ENCODE data around the gene C15orf39. TPM values are rescaled to one million over a fixed set of nuclear protein-coding genes. Genes with fewer than 3 reads are reported as not detected.

Gene C15orf39
- total and polyA plus RNA-seq, 2 experiments from 2014 or later, result 5.1 to 12.5 TPM

DNA sequence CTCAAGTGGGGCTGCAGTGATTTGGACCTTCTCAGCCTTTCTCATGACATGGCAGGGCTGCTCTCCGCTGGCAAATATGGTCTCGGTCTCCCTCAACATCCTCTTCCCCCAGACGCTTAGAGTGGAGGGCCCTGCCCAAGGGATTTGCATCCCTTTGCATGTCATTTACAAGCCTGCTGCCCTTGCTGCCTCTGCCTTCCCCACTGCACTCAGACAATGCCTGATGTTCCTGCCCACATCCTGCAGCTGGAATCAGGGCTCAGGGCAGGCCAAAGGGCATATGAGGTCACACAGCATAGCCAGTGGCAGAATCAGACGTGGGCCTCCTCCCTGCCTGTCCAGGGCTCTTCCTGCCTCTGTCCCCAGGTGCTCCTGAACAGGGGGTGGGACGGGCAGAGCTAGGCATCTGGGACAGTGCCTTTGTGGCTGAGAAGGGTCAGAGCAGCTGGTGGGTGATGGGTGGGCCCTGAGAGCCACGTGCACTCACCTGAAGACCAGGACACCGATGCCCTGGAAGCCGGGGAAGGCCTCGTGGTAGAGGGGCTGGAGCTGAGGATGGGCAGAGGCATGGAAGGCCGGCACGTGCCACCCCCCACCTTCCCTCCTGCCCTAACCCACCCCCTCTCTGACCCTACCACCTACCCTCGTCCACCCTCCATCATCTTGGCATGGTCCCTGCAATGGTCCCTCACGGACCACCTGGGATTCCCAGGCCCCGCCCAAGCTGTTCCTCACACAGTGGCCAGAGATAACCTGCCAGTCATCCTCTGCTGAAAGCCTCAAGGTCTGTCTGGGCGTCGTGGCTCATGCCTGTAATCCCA, 29.1 kb downstream of the C15orf39 start:
- H3K27me3 ChIP-seq (replicated peaks; ENCODE audit: insufficient read depth), result peaks cover 34% of the 10 kb centered on the region
- no peak overlapping the region for H3K9ac ChIP-seq
- H3K4me2 ChIP-seq (ENCODE audit: unreplicated experiment), result no peak overlapping the region
- H3K9me2 ChIP-seq (ENCODE audit: insufficient read depth), result no peaks in the 10 kb centered on the region
- H3K4me3 ChIP-seq, result no peak overlapping the region
- H2AFZ ChIP-seq, result no peak overlapping the region
- H4K20me1 ChIP-seq (ENCODE audit: insufficient read depth), result no peaks in the 10 kb centered on the region
- DNase-seq, result no peak
- H3K4me1 ChIP-seq (ENCODE audit: insufficient read depth), result no peaks in the 10 kb centered on the region
- H3F3A ChIP-seq (ENCODE audit: insufficient read depth), result no peaks in the 10 kb centered on the region
- H3K79me2 ChIP-seq (ENCODE audit: insufficient read depth), result no peaks in the 10 kb centered on the region
- no peak overlapping the region for H3K27ac ChIP-seq
- no peak for TF ChIP-seq EZH2 (IDR thresholded peaks at IDR 0.05; ENCODE audit: insufficient read depth, poor library complexity, severe bottlenecking)
- no peak for TF ChIP-seq EZH2phosphoT487 (IDR thresholded peaks at IDR 0.05; ENCODE audit: insufficient read depth, low read depth)
- WGBS, 2 experiments (ENCODE audit: low coverage in 1 of 2, low lambda C conversion rate in 2 of 2, missing lambda C conversion rate in 2 of 2), result 63 to 65% methylated on average over 13 to 16 of the region's 16 CpGs
- in situ Hi-C loops (cut with MboI), result no loop called here
- no peaks in the 10 kb centered on the region for H3K9me3 ChIP-seq (ENCODE audit: low read depth)
- H3K36me3 ChIP-seq (ENCODE audit: low read depth), result no peaks in the 10 kb centered on the region

DNA sequence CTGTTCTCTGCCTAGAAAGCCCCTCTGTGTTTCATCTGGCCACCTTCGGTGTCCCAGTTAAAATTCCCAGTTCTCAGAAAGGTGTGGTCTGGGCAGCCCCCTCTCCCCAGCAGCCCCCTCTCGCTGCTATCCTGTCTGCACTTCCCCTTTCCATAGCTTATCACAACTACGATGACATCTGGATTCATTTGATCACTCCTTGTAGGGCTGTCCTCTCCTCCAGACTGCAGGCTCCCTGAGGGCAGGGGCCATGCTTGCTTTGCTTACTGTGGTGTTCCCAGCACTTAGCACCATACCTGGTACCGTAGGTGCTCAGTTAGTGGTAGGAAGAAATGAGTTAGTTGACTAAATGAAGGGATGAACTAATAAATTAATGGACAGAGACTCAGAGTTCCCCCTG, 30.2 kb downstream of the C15orf39 start:
- no peaks in the 10 kb centered on the region for H3K9me3 ChIP-seq (ENCODE audit: low read depth)
- no peaks in the 10 kb centered on the region for H3K36me3 ChIP-seq (ENCODE audit: low read depth)
- DNase-seq, result no peak
- TF ChIP-seq EZH2phosphoT487 (IDR thresholded peaks at IDR 0.05; ENCODE audit: insufficient read depth, low read depth), result no peak
- no peak for TF ChIP-seq EZH2 (IDR thresholded peaks at IDR 0.05; ENCODE audit: insufficient read depth, poor library complexity, severe bottlenecking)
- in situ Hi-C loops (cut with MboI), result no loop called here
- H3K4me2 ChIP-seq (ENCODE audit: unreplicated experiment), result no peak overlapping the region
- no peaks in the 10 kb centered on the region for H3K4me1 ChIP-seq (ENCODE audit: insufficient read depth)
- H3K9ac ChIP-seq, result no peak overlapping the region
- 46 to 47% methylated on average over 4 of the region's 4 CpGs for WGBS, 2 experiments (ENCODE audit: low coverage in 1 of 2, low lambda C conversion rate in 2 of 2, missing lambda C conversion rate in 2 of 2)
- H3K79me2 ChIP-seq (ENCODE audit: insufficient read depth), result no peaks in the 10 kb centered on the region
- H3K27me3 ChIP-seq (replicated peaks; ENCODE audit: insufficient read depth), result peaks cover 32% of the 10 kb centered on the region
- no peaks in the 10 kb centered on the region for H4K20me1 ChIP-seq (ENCODE audit: insufficient read depth)
- no peak overlapping the region for H3K27ac ChIP-seq
- H2AFZ ChIP-seq, result no peak overlapping the region
- no peak overlapping the region for H3K4me3 ChIP-seq
- H3F3A ChIP-seq (ENCODE audit: insufficient read depth), result no peaks in the 10 kb centered on the region
- no peaks in the 10 kb centered on the region for H3K9me2 ChIP-seq (ENCODE audit: insufficient read depth)

GRCh38 chr15:75232252-75232813, 30.7 kb downstream of the C15orf39 start:
- no peaks in the 10 kb centered on the region for H4K20me1 ChIP-seq (ENCODE audit: insufficient read depth)
- no peak overlapping the region for H2AFZ ChIP-seq
- H3F3A ChIP-seq (ENCODE audit: insufficient read depth), result no peaks in the 10 kb centered on the region
- 74 to 84% methylated on average over 11 to 12 of the region's 12 CpGs for WGBS, 2 experiments (ENCODE audit: low coverage in 1 of 2, low lambda C conversion rate in 2 of 2, missing lambda C conversion rate in 2 of 2)
- no peak overlapping the region for H3K27ac ChIP-seq
- H3K9me2 ChIP-seq (ENCODE audit: insufficient read depth), result no peaks in the 10 kb centered on the region
- no peak for TF ChIP-seq EZH2 (IDR thresholded peaks at IDR 0.05; ENCODE audit: insufficient read depth, poor library complexity, severe bottlenecking)
- TF ChIP-seq EZH2phosphoT487 (IDR thresholded peaks at IDR 0.05; ENCODE audit: insufficient read depth, low read depth), result no peak
- H3K27me3 ChIP-seq (replicated peaks; ENCODE audit: insufficient read depth), result peaks cover 27% of the 10 kb centered on the region
- H3K4me1 ChIP-seq (ENCODE audit: insufficient read depth), result no peaks in the 10 kb centered on the region
- H3K9ac ChIP-seq, result no peak overlapping the region
- H3K79me2 ChIP-seq (ENCODE audit: insufficient read depth), result no peaks in the 10 kb centered on the region
- H3K4me2 ChIP-seq (ENCODE audit: unreplicated experiment), result no peak overlapping the region
- no peak for DNase-seq
- no peaks in the 10 kb centered on the region for H3K36me3 ChIP-seq (ENCODE audit: low read depth)
- no peak overlapping the region for H3K4me3 ChIP-seq
- in situ Hi-C loops (cut with MboI), result no loop called here
- H3K9me3 ChIP-seq (ENCODE audit: low read depth), result no peaks in the 10 kb centered on the region

GRCh38 chr15:75232826-75233503, 31.3 kb downstream of the C15orf39 start:
- Histone ChIP-seq H3K27me3 (replicated peaks; ENCODE audit: insufficient read depth) (peaks cover 27% of the 10 kb centered on the region), H2AFZ (no peak overlapping the region), H3K9me2 (ENCODE audit: insufficient read depth) (no peaks in the 10 kb centered on the region), H3K4me3 (no peak overlapping the region), H4K20me1 (ENCODE audit: insufficient read depth) (no peaks in the 10 kb centered on the region), H3K27ac (no peak overlapping the region), H3K4me2 (ENCODE audit: unreplicated experiment) (no peak overlapping the region), H3K4me1 (ENCODE audit: insufficient read depth) (no peaks in the 10 kb centered on the region), H3K79me2 (ENCODE audit: insufficient read depth) (no peaks in the 10 kb centered on the region), H3K9ac (no peak overlapping the region), H3K36me3 (ENCODE audit: low read depth) (no peaks in the 10 kb centered on the region), H3K9me3 (ENCODE audit: low read depth) (no peaks in the 10 kb centered on the region), H3F3A (ENCODE audit: insufficient read depth) (no peaks in the 10 kb centered on the region)
- TF ChIP-seq EZH2 (IDR thresholded peaks at IDR 0.05; ENCODE audit: insufficient read depth, poor library complexity, severe bottlenecking) (no peak), EZH2phosphoT487 (IDR thresholded peaks at IDR 0.05; ENCODE audit: insufficient read depth, low read depth) (no peak)
- in situ Hi-C loops (cut with MboI), result no loop called here
- no peak for DNase-seq
- WGBS, 2 experiments (ENCODE audit: low coverage in 1 of 2, low lambda C conversion rate in 2 of 2, missing lambda C conversion rate in 2 of 2), result 59 to 66% methylated on average over 14 to 16 of the region's 17 CpGs

All from GM23248 (cell line).